OCI-LY3 (cell line): ENCODE data around the gene TRIM44.

ENCODE experiments used
- EZH2phosphoT487 ChIP-seq: fragments of 200-600 bp; shearing (Covaris generic); IDR thresholded peaks from 2 replicates; pipeline ENCODE4 v1.6.1; 2018; ENCODE audit warnings: antibody characterized with exemption, mixed run types, low read depth
- TF ChIP-seq, protein P1 (sequence below): fragments of 200-600, 300-600 bp; sonication (generic); IDR thresholded peaks from 2 replicates; pipeline ENCODE4 v1.5.1; 2014; ENCODE audit warnings: antibody characterized with exemption, low read length, low read depth

DNA sequence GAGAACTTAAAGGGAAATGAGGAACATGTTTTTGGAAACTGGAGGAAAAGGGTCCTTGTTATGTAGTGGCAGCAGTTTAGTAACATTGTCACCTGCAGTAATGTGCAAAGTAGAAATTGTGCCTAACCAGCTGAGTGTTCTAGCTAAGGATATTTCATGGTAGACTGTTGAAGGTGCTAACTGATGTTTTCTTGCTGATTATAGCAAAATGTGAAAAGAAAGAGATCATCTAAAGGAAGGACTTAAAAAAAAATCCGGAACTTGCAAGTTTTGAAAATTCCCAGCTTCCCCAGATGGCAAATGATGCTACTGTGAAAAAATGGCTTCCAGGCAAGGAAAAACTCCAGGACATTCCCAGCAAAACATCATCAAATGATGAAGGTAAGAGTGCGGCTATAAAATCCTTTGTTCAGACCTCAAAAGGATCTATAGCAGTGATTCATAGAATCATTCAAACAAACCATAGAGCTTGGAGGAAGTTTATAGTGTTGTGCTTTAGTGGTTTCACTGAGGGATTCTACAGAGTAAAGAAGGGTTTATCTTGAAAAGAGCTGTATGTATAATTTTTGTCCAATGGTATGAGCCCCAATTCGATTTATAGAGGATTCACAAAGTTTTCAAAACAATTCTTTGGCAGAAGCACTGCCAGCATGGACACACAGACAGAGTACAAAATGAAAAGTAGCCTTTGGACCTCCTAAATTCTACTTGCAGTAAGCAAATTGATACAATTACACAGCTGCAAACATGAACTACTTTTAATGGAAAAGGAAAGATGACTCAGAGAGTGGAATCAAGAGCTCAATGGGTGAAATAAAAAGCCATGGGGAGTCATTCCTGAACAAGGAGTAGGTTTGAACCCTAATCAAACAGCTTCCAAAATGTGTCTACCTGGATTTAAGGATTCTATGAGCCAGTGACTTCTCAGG is 4.3 kb upstream of the TRIM44 start:
- TF ChIP-seq, protein P1, sequence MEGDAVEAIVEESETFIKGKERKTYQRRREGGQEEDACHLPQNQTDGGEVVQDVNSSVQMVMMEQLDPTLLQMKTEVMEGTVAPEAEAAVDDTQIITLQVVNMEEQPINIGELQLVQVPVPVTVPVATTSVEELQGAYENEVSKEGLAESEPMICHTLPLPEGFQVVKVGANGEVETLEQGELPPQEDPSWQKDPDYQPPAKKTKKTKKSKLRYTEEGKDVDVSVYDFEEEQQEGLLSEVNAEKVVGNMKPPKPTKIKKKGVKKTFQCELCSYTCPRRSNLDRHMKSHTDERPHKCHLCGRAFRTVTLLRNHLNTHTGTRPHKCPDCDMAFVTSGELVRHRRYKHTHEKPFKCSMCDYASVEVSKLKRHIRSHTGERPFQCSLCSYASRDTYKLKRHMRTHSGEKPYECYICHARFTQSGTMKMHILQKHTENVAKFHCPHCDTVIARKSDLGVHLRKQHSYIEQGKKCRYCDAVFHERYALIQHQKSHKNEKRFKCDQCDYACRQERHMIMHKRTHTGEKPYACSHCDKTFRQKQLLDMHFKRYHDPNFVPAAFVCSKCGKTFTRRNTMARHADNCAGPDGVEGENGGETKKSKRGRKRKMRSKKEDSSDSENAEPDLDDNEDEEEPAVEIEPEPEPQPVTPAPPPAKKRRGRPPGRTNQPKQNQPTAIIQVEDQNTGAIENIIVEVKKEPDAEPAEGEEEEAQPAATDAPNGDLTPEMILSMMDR, result no peak
- TF ChIP-seq EZH2phosphoT487, result no peak
